ENCODE results near the gene SIX2.

GRCh38 chr2:44967056-44967455, 42.2 kb downstream of the SIX2 start:
- TF ChIP-seq, protein P1, sequence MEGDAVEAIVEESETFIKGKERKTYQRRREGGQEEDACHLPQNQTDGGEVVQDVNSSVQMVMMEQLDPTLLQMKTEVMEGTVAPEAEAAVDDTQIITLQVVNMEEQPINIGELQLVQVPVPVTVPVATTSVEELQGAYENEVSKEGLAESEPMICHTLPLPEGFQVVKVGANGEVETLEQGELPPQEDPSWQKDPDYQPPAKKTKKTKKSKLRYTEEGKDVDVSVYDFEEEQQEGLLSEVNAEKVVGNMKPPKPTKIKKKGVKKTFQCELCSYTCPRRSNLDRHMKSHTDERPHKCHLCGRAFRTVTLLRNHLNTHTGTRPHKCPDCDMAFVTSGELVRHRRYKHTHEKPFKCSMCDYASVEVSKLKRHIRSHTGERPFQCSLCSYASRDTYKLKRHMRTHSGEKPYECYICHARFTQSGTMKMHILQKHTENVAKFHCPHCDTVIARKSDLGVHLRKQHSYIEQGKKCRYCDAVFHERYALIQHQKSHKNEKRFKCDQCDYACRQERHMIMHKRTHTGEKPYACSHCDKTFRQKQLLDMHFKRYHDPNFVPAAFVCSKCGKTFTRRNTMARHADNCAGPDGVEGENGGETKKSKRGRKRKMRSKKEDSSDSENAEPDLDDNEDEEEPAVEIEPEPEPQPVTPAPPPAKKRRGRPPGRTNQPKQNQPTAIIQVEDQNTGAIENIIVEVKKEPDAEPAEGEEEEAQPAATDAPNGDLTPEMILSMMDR (optimal IDR thresholded peaks at IDR 0.05 in 1 of 3, IDR thresholded peaks at IDR 0.05 in 1 of 3, conservative IDR thresholded peaks at IDR 0.05 in 1 of 3; ENCODE audit: extremely low read depth in 1 of 3, insufficient read depth in 2 of 3, low read length in 3 of 3), result no peak
- TF ChIP-seq EZH2 (IDR thresholded peaks at IDR 0.05; ENCODE audit: low read length), result no peak

Data from keratinocyte (primary cell).